Spleen (tissue), 7 donors: ENCODE data around the gene GRIN2C.

Source experiments
- POLR2A ChIP-seq, 3 donors: fragments of 450-650 bp; IDR thresholded peaks; one replicate each; pipeline ENCODE4 v1.5.1; 2017; ENCODE audit warnings: antibody characterized with exemption in 3 of 3, mild to moderate bottlenecking in 1 of 3
- TF ChIP-seq, protein P1 (sequence below), 11 experiments: fragments of 200-600 bp in 7 of 11; fragments of 450-650 bp in 4 of 11; sonication (generic) in 4 of 11; IDR thresholded peaks in 8 of 11; conservative IDR thresholded peaks in 3 of 11; 1 replicate in 7 of 11; 2 replicates in 4 of 11; pipeline versions ENCODE4 v1.4.0 to v1.8.0; 2016 to 2021; ENCODE audit warnings: antibody characterized with exemption in 11 of 11, inconsistent platforms in 4 of 11, mild to moderate bottlenecking in 1 of 11
- donor health status: DM: no; HTN: no; CAD: no; lungs with moderate emphysema.
- donor health status: DM: no; HTN: no; CAD: no.
- donor health status: DM: no; HTN: no; CAD: no.

DNA sequence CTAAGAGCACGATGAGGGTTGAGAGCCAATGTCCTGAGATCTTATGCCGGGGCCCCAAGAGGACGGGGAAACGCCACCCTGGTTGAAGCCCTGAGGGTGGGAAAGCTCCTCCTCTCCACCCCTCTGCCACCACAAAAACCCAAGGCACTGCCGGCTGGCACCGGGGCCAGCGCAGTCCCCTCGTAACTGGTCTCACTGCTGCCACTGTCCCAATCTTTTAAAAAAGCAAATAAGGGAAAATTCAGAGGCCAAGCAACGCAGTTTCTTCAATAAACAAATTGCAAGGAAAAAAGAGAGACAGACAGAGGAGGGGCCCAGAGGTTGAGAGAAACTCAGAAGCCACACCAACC is 6.7 kb downstream of the GRIN2C start:
- no peak for TF ChIP-seq POLR2A (IDR thresholded peaks at IDR 0.05)
- TF ChIP-seq, protein P1, sequence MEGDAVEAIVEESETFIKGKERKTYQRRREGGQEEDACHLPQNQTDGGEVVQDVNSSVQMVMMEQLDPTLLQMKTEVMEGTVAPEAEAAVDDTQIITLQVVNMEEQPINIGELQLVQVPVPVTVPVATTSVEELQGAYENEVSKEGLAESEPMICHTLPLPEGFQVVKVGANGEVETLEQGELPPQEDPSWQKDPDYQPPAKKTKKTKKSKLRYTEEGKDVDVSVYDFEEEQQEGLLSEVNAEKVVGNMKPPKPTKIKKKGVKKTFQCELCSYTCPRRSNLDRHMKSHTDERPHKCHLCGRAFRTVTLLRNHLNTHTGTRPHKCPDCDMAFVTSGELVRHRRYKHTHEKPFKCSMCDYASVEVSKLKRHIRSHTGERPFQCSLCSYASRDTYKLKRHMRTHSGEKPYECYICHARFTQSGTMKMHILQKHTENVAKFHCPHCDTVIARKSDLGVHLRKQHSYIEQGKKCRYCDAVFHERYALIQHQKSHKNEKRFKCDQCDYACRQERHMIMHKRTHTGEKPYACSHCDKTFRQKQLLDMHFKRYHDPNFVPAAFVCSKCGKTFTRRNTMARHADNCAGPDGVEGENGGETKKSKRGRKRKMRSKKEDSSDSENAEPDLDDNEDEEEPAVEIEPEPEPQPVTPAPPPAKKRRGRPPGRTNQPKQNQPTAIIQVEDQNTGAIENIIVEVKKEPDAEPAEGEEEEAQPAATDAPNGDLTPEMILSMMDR (IDR thresholded peaks at IDR 0.05 in 8 of 11, conservative IDR thresholded peaks at IDR 0.05 in 3 of 11): no peak
